Kidney (tissue), 14 donors: ENCODE results near the gene HYPK. TPM values are rescaled to one million over a fixed set of nuclear protein-coding genes. Genes with fewer than 3 reads are reported as not detected.
"Not testable (repeated sequence)": the region's sequence is repeated elsewhere in the genome, so short reads cannot be mapped to it uniquely, and the experiment has no call there.

Experiments used
- DNase-seq, 5 donors: peaks; one replicate each; pipeline ENCODE4 v3.0.0-alpha.2; 2013 to 2020
- FAIRE-seq: peaks from 2 replicates; lab custom pipeline; 2012; peaks lifted over from hg19 to GRCh38; lab: Jason Lieb, UNC
- H3K27ac ChIP-seq, 2 donors: one replicate each; pipeline ENCODE4 v1.7.0; 2013; ENCODE audit warnings: low read depth in 2 of 2, low read length in 2 of 2, inconsistent platforms in 1 of 2
- H3K27me3 ChIP-seq: one replicate; pipeline ENCODE4 v1.7.1; 2013; ENCODE audit warnings: low read length, inconsistent platforms; ENCODE audit not compliant: control insufficient read depth, insufficient read depth
- H3K36me3 ChIP-seq, 3 donors: one replicate each; pipeline versions ENCODE4 v1.7.0 to v1.7.1; 2013; ENCODE audit warnings: low read length in 3 of 3, control low read depth in 1 of 3, inconsistent platforms in 1 of 3; ENCODE audit not compliant: insufficient read depth in 3 of 3, control insufficient read depth in 2 of 3
- H3K4me1 ChIP-seq, 3 donors: one replicate each; pipeline versions ENCODE4 v1.7.0 to v1.7.1; 2013; ENCODE audit warnings: low read length in 3 of 3, inconsistent platforms in 1 of 3, low read depth in 1 of 3; ENCODE audit not compliant: control insufficient read depth in 2 of 3, insufficient read depth in 2 of 3
- H3K4me3 ChIP-seq, 3 donors: one replicate each; pipeline versions ENCODE4 v1.7.0 to v1.8.1; 2013; ENCODE audit warnings: low read length in 3 of 3, control low read depth in 1 of 3, inconsistent platforms in 1 of 3
- H3K9ac ChIP-seq, 3 donors: one replicate each; pipeline versions ENCODE4 v1.7.0 to v1.7.1; 2013; ENCODE audit warnings: low read length in 3 of 3, control low read depth in 1 of 3, inconsistent platforms in 1 of 3
- H3K9me3 ChIP-seq, 3 donors: one replicate each; pipeline versions ENCODE4 v1.7.0 to v1.7.1; 2013; ENCODE audit warnings: low read length in 3 of 3, control low read depth in 1 of 3, inconsistent platforms in 1 of 3; ENCODE audit not compliant: control insufficient read depth in 2 of 3, insufficient read depth in 1 of 3
- intact Hi-C: fragments of 100-400 bp; cut with DNase I; formaldehyde crosslinking; loops from one replicate; pipeline ENCODE4 v1.11.1; 2022
- polyA plus RNA-seq: library from polyadenylated mRNA; stranded (reverse); fragments of 350-450 nt; fragmentation: Illumina TruSeq; extraction: RNeasy Lipid Tissue Mini Kit (QIAGEN cat#74804); gene quantifications from one replicate; pipeline ENCODE4 v1.2.3, GENCODE V29; 2014; ENCODE audit warnings: low read depth, low replicate concordance; ENCODE audit not compliant: insufficient read depth
- total RNA-seq: library from RNA; stranded (reverse); fragmentation: NEBNext Ultra II Directional; extraction: Animal tissue kit (Norgen Biotek cat#: 25700); gene quantifications from one replicate; pipeline ENCODE4 v1.2.1, GENCODE V29; 2021
- TF ChIP-seq, protein P1 (sequence below): IDR thresholded peaks from 3 replicates; pipeline ENCODE4 v1.5.1; 2012; ENCODE audit warnings: mild to moderate bottlenecking, moderate library complexity, borderline replicate concordance; ENCODE audit not compliant: insufficient read depth; ENCODE audit errors: extremely low read depth
- donor health status: control.
- donor health status: control.
- donor health status: control.
- donor health status: control.
- donor health status: control.
- donor health status: DM: yes; HTN: yes; CAD: no.
- donor health status: Normal renal cell carcinoma (clear cell type).

HYPK gene
- total and polyA plus RNA-seq, 2 donors from 2014 or later: 7.7 to 10.2 TPM

DNA sequence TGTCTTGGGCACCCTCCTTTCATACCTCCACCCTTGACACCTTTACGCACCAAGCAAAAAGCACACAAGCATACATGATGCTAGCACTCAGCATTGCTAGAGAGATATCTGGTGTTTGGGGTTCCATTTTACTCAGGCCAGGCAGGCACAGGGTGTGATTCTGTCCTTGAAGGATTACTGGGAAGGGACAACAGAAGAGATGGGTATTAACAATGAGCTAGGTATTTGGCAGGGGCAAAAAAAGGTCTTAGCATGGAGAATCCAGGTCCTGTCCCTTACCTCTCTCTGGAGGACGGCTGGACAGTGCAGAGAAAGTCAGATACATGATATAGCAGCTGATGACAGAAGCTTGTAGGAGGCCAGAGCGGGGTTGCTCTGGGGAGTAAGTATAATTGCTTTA, 3.8 kb upstream of the HYPK start:
- Histone ChIP-seq H3K36me3 (peaks cover 11 to 28% (median 25%) of the 10 kb centered on the region in 3 donors), H3K4me1 (peaks cover 5 to 46% (median 38%) of the 10 kb centered on the region in 3 donors), H3K4me3 (no peak overlapping the region), H3K27ac (no peak overlapping the region), H3K9me3 (no peaks in the 10 kb centered on the region), H3K9ac (no peak overlapping the region), H3K27me3 (no peaks in the 10 kb centered on the region)
- no peak for FAIRE-seq
- TF ChIP-seq, protein P1, sequence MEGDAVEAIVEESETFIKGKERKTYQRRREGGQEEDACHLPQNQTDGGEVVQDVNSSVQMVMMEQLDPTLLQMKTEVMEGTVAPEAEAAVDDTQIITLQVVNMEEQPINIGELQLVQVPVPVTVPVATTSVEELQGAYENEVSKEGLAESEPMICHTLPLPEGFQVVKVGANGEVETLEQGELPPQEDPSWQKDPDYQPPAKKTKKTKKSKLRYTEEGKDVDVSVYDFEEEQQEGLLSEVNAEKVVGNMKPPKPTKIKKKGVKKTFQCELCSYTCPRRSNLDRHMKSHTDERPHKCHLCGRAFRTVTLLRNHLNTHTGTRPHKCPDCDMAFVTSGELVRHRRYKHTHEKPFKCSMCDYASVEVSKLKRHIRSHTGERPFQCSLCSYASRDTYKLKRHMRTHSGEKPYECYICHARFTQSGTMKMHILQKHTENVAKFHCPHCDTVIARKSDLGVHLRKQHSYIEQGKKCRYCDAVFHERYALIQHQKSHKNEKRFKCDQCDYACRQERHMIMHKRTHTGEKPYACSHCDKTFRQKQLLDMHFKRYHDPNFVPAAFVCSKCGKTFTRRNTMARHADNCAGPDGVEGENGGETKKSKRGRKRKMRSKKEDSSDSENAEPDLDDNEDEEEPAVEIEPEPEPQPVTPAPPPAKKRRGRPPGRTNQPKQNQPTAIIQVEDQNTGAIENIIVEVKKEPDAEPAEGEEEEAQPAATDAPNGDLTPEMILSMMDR: no peak
- DNase-seq: no peak
- intact Hi-C loops: no loop called here

DNA sequence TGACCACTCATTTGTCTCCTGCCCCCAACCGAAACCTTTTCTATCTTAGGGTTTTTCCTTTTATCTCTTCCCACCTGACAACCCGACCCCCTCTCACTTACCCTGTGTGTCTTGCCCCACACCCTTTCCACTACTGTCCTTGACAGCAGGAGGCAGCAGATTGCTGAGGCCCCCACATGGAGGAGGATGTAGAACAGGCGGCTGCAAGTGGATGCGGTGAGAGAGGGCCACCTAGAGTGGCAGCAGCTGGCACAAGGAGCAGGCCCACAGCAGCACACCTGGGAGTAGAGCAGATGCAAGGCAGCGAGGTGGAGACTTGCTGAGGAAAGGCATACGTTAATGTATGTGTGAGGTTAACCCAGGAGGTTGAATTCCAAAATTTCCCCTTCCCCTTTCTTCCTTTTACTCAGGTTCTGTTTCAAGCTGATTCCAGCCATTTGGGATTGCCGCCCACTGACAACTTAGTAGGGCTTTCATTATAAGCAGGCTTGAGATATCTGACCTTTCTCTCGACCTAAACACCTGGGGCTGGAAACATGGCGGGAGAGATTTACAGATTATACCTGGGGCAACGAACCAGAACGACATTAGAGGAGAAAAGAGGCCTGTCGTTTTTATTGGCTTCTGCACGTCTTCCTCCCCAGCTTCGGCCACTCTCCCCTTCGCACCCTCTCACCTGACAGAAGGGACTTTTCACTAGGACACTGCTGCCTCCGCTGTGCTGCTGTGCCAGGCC, 1.0 kb upstream of the HYPK start:
- TF ChIP-seq, protein P1: no peak
- intact Hi-C loops: no loop called here
- peaks cover 0 to 32% (median 26%) of the 10 kb centered on the region in 3 donors for H3K4me1 ChIP-seq
- H3K4me3 ChIP-seq: no peak overlapping the region
- peak overlapping the region in 1 of 3 donors; percentile 85 for H3K9ac ChIP-seq
- no peaks in the 10 kb centered on the region for H3K9me3 ChIP-seq
- peak in 3 of 5 donors; percentile 24 to 64 (median 29) for DNase-seq
- H3K27ac ChIP-seq: peak overlapping the region; percentile 98 to 100
- peaks cover 7 to 24% (median 21%) of the 10 kb centered on the region in 3 donors for H3K36me3 ChIP-seq
- no peak for FAIRE-seq
- no peaks in the 10 kb centered on the region for H3K27me3 ChIP-seq

DNA sequence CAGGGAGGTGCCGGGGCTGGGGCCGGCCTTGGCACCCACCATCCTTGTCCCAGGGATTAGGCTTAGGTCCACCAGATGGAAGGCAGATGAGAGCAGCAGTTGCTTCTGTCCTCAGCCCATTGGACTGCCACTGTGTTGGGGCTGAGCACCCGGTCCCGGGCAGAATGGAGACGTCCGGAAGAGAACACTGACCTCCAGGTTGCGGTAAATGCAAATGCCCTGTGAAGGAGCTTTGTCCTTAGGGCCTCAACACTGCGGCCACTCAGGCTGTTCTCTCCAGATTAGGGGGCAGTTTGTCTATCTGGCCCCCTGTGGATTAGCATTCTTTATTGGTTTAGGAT, 484 bp upstream of the HYPK start, which contains the start of gene SERINC4:
TSS of gene SERINC4 (minus strand) at position 276 of the 341 bp plus-strand sequence. CDS start at position 42, 234 bp downstream.
- peak within 1 kb of the TSS; percentile 98 to 100 for H3K27ac ChIP-seq
- TF ChIP-seq, protein P1: no peak
- peaks cover 0 to 28% (median 22%) of the 10 kb centered on the region in 3 donors for H3K4me1 ChIP-seq
- DNase-seq: peak in 1 of 5 donors; percentile 62
- peak within 1 kb of the TSS; percentile 97 to 99 (median 98) for H3K4me3 ChIP-seq
- no peak for FAIRE-seq
- no peaks in the 10 kb centered on the region for H3K9me3 ChIP-seq
- peak within 1 kb of the TSS; percentile 96 to 97 (median 97) for H3K9ac ChIP-seq
- intact Hi-C loops: no loop called here
- no peaks in the 10 kb centered on the region for H3K27me3 ChIP-seq
- peaks cover 4 to 22% (median 18%) of the 10 kb centered on the region in 3 donors for H3K36me3 ChIP-seq

DNA sequence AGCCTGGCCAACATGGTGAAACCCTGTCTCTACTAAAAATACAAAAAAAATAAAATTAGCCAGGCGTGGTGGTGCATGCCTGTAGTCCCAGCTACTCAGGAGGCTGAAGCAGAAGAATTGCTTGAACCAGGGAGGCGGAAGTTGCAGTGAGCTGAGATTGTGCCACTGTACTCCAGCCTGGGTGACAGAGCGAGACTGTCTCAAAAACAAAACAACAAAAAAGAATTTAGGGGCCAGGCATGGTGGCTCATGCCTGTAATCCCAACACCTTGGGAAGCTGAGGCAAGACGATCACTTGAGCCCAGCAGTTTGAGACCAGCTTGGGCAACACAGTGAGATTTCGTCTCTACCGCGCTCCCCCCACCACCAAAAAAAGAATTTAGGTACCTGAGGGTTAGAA, 2.3 kb downstream of the HYPK start:
- Histone ChIP-seq H3K36me3 (peaks cover 7 to 22% (median 19%) of the 10 kb centered on the region in 3 donors), H3K4me1 (peaks cover 0 to 22% (median 17%) of the 10 kb centered on the region in 3 donors)
- H3K27me3 ChIP-seq, H3K9ac ChIP-seq, H3K27ac ChIP-seq, intact Hi-C loops, H3K9me3 ChIP-seq, FAIRE-seq, DNase-seq, H3K4me3 ChIP-seq: not testable (repeated sequence)
